Measurements from ENCODE around the gene AGRN.
A peak's percentile ranks its signal among the peaks of the same experiment; 100 is the strongest.
"Not testable (repeated sequence)": the region's sequence is repeated elsewhere in the genome, so short reads cannot be mapped to it uniquely, and the experiment has no call there.

The AGRN gene

GRCh38 chr1:1026599-1027413 lies 6.9 kb downstream of the AGRN start:
- H3K4me2 ChIP-seq (ENCODE audit: low read length): no peak overlapping the region
- no peaks in the 10 kb centered on the region for H3K36me3 ChIP-seq (ENCODE audit: insufficient read depth, low read length)
- H3K9me3 ChIP-seq (replicated peaks; ENCODE audit: low read length): no peaks in the 10 kb centered on the region
- peaks cover 7% of the 10 kb centered on the region for H3K4me1 ChIP-seq (ENCODE audit: control insufficient read depth, insufficient read depth, low read length)
- H3K4me3 ChIP-seq (ENCODE audit: low read length): no peak overlapping the region
- H3K27me3 ChIP-seq (ENCODE audit: control insufficient read depth, insufficient read depth, low read length): no peaks in the 10 kb centered on the region
- H3K9ac ChIP-seq (ENCODE audit: low read depth, low read length): no peak overlapping the region

- Histone ChIP-seq H3K9me3 (replicated peaks; ENCODE audit: low read length) (no peaks in the 10 kb centered on the region), H3K4me1 (ENCODE audit: control insufficient read depth, insufficient read depth, low read length) (peaks cover 10% of the 10 kb centered on the region), H3K36me3 (ENCODE audit: insufficient read depth, low read length) (no peaks in the 10 kb centered on the region), H3K4me3 (ENCODE audit: low read length) (no peak overlapping the region), H3K4me2 (ENCODE audit: low read length) (no peak overlapping the region), H3K9ac (ENCODE audit: low read depth, low read length) (no peak overlapping the region), H3K27me3 (ENCODE audit: control insufficient read depth, insufficient read depth, low read length) (peaks cover 8% of the 10 kb centered on the region)
Measured at GRCh38 chr1:1027791-1028190, 7.9 kb downstream of the AGRN start.

- H3K4me1 ChIP-seq (ENCODE audit: control insufficient read depth, insufficient read depth, low read length); H3K4me2 ChIP-seq (ENCODE audit: low read length); H3K9ac ChIP-seq (ENCODE audit: low read depth, low read length); H3K4me3 ChIP-seq (ENCODE audit: low read length); H3K36me3 ChIP-seq (ENCODE audit: insufficient read depth, low read length); H3K9me3 ChIP-seq (replicated peaks; ENCODE audit: low read length): not testable (repeated sequence)
- peaks cover 21% of the 10 kb centered on the region for H3K27me3 ChIP-seq (ENCODE audit: control insufficient read depth, insufficient read depth, low read length)
Measured at GRCh38 chr1:1030867-1031658, 11.1 kb downstream of the AGRN start.

- no peak overlapping the region for H3K4me2 ChIP-seq (ENCODE audit: low read length)
- peaks cover 21% of the 10 kb centered on the region for H3K27me3 ChIP-seq (ENCODE audit: control insufficient read depth, insufficient read depth, low read length)
- H3K36me3 ChIP-seq (ENCODE audit: insufficient read depth, low read length): no peaks in the 10 kb centered on the region
- H3K9me3 ChIP-seq (replicated peaks; ENCODE audit: low read length): no peaks in the 10 kb centered on the region
- no peak overlapping the region for H3K4me3 ChIP-seq (ENCODE audit: low read length)
- H3K4me1 ChIP-seq (ENCODE audit: control insufficient read depth, insufficient read depth, low read length): peaks cover 8% of the 10 kb centered on the region
- H3K9ac ChIP-seq (ENCODE audit: low read depth, low read length): no peak overlapping the region
Measured at GRCh38 chr1:1031659-1032235, 11.8 kb downstream of the AGRN start.

- no peaks in the 10 kb centered on the region for H3K9me3 ChIP-seq (replicated peaks; ENCODE audit: low read length)
- H3K4me3 ChIP-seq (ENCODE audit: low read length): no peak overlapping the region
- no peaks in the 10 kb centered on the region for H3K36me3 ChIP-seq (ENCODE audit: insufficient read depth, low read length)
- peak overlapping the region; percentile 92 for H3K4me2 ChIP-seq (ENCODE audit: low read length)
- H3K27me3 ChIP-seq (ENCODE audit: control insufficient read depth, insufficient read depth, low read length): peaks cover 21% of the 10 kb centered on the region
- peaks cover 8% of the 10 kb centered on the region for H3K4me1 ChIP-seq (ENCODE audit: control insufficient read depth, insufficient read depth, low read length)
- H3K9ac ChIP-seq (ENCODE audit: low read depth, low read length): no peak overlapping the region
Measured at GRCh38 chr1:1032424-1032823, 12.5 kb downstream of the AGRN start.

- no peaks in the 10 kb centered on the region for H3K36me3 ChIP-seq (ENCODE audit: insufficient read depth, low read length)
- peaks cover 8% of the 10 kb centered on the region for H3K4me1 ChIP-seq (ENCODE audit: control insufficient read depth, insufficient read depth, low read length)
- H3K27me3 ChIP-seq (ENCODE audit: control insufficient read depth, insufficient read depth, low read length): peaks cover 21% of the 10 kb centered on the region
- H3K4me3 ChIP-seq (ENCODE audit: low read length): peak overlapping the region; percentile 68
- no peaks in the 10 kb centered on the region for H3K9me3 ChIP-seq (replicated peaks; ENCODE audit: low read length)
- no peak overlapping the region for H3K9ac ChIP-seq (ENCODE audit: low read depth, low read length)
- H3K4me2 ChIP-seq (ENCODE audit: low read length): peak overlapping the region; percentile 92
Measured at GRCh38 chr1:1033009-1033587, 13.2 kb downstream of the AGRN start.

GRCh38 chr1:1033731-1034438 lies 14.0 kb downstream of the AGRN start:
- H3K4me1 ChIP-seq (ENCODE audit: control insufficient read depth, insufficient read depth, low read length): peaks cover 8% of the 10 kb centered on the region
- H3K4me3 ChIP-seq (ENCODE audit: low read length): peak overlapping the region; percentile 47
- H3K9ac ChIP-seq (ENCODE audit: low read depth, low read length): no peak overlapping the region
- peak overlapping the region; percentile 72 for H3K4me2 ChIP-seq (ENCODE audit: low read length)
- peaks cover 29% of the 10 kb centered on the region for H3K27me3 ChIP-seq (ENCODE audit: control insufficient read depth, insufficient read depth, low read length)
- no peaks in the 10 kb centered on the region for H3K9me3 ChIP-seq (replicated peaks; ENCODE audit: low read length)
- H3K36me3 ChIP-seq (ENCODE audit: insufficient read depth, low read length): no peaks in the 10 kb centered on the region

- H3K4me1 ChIP-seq (ENCODE audit: control insufficient read depth, insufficient read depth, low read length): peaks cover 8% of the 10 kb centered on the region
- no peaks in the 10 kb centered on the region for H3K9me3 ChIP-seq (replicated peaks; ENCODE audit: low read length)
- H3K27me3 ChIP-seq (ENCODE audit: control insufficient read depth, insufficient read depth, low read length): peaks cover 31% of the 10 kb centered on the region
- no peak overlapping the region for H3K4me3 ChIP-seq (ENCODE audit: low read length)
- no peak overlapping the region for H3K9ac ChIP-seq (ENCODE audit: low read depth, low read length)
- H3K36me3 ChIP-seq (ENCODE audit: insufficient read depth, low read length): no peaks in the 10 kb centered on the region
- H3K4me2 ChIP-seq (ENCODE audit: low read length): no peak overlapping the region
Measured at GRCh38 chr1:1034439-1034781, 14.5 kb downstream of the AGRN start.

GRCh38 chr1:1035291-1035943 lies 15.5 kb downstream of the AGRN start:
- Histone ChIP-seq H3K4me2 (ENCODE audit: low read length) (no peak overlapping the region), H3K9me3 (replicated peaks; ENCODE audit: low read length) (no peaks in the 10 kb centered on the region), H3K9ac (ENCODE audit: low read depth, low read length) (no peak overlapping the region)

GRCh38 chr1:1037366-1038327 lies 17.7 kb downstream of the AGRN start:
- H3K36me3 ChIP-seq (ENCODE audit: insufficient read depth, low read length): no peaks in the 10 kb centered on the region
- H3K4me2 ChIP-seq (ENCODE audit: low read length): no peak overlapping the region
- H3K4me1 ChIP-seq (ENCODE audit: control insufficient read depth, insufficient read depth, low read length): peaks cover 15% of the 10 kb centered on the region
- H3K4me3 ChIP-seq (ENCODE audit: low read length): no peak overlapping the region
- H3K27me3 ChIP-seq (ENCODE audit: control insufficient read depth, insufficient read depth, low read length): peaks cover 30% of the 10 kb centered on the region
- no peaks in the 10 kb centered on the region for H3K9me3 ChIP-seq (replicated peaks; ENCODE audit: low read length)
- H3K9ac ChIP-seq (ENCODE audit: low read depth, low read length): no peak overlapping the region

More at GRCh38 chr1:1035291-1035943, 15.5 kb downstream of the AGRN start:
- Histone ChIP-seq H3K4me3 (ENCODE audit: low read length) (no peak overlapping the region), H3K27me3 (ENCODE audit: control insufficient read depth, insufficient read depth, low read length) (peaks cover 36% of the 10 kb centered on the region), H3K4me1 (ENCODE audit: control insufficient read depth, insufficient read depth, low read length) (peaks cover 15% of the 10 kb centered on the region), H3K36me3 (ENCODE audit: insufficient read depth, low read length) (no peaks in the 10 kb centered on the region)
